DMS53 (cell line): ENCODE data around the gene HLA-DQB1.
"Not testable (repeated sequence)": the region's sequence is repeated elsewhere in the genome, so short reads cannot be mapped to it uniquely, and the experiment has no call there.

Source experiments
- DNase-seq: peaks from one replicate; lab custom pipeline; 2025; lab: John Stamatoyannopoulos, UW

HLA-DQB1 gene

DNA sequence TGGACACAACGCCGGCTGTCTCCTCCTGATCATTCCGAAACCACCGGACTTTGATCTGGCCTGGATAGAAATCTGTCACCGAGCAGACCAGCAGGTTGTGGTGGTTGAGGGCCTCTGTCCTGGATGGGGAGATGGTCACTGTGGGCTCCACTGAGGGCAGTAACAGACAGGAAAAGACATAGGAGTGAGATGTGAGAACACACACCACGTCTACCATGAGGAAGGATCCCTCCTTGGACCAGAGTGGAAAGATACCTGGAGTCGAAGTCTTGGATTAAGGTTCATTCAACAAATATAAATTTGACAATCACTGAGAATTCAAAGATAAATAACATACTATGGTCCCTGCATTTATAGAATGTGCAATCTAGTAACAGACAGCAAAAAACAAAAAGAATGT, 4.4 kb downstream of the HLA-DQB1 start:
- DNase-seq: no peak

DNA sequence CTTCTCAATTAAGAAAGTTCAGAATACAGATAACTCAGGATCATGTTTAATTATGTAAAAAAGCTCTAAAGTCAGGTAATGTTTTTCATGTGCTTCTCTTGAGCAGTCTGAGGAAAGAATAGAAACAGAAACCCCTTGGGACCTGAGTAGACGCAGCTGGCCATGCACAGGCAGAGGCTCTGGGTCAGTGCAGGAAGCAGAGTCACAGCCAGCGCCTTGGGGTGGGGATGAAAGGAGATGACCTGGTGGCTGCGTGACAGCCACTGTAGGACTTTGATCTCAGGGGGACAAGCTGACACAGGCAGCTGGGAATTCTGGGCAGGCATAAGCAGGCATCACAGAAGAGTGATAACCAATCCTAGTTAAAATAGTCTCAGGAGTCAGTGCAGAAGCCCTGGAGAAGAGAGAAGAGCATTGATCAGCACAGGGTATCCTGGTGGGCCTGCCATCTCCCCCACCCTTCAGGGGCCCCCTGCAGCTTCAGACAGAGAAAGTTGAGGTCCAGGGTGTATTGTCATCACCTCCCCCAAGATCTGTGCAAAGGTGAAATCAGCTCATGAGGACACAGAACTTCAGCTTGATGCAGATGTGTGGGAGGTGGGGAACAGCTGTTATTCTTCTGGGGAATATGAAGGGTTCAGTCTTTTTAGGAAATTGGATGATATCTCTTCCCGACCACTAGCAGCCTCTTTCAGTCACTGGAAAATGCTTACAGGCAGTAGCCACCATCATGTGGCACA, 6.4 kb downstream of the HLA-DQB1 start:
- no peak for DNase-seq

DNA sequence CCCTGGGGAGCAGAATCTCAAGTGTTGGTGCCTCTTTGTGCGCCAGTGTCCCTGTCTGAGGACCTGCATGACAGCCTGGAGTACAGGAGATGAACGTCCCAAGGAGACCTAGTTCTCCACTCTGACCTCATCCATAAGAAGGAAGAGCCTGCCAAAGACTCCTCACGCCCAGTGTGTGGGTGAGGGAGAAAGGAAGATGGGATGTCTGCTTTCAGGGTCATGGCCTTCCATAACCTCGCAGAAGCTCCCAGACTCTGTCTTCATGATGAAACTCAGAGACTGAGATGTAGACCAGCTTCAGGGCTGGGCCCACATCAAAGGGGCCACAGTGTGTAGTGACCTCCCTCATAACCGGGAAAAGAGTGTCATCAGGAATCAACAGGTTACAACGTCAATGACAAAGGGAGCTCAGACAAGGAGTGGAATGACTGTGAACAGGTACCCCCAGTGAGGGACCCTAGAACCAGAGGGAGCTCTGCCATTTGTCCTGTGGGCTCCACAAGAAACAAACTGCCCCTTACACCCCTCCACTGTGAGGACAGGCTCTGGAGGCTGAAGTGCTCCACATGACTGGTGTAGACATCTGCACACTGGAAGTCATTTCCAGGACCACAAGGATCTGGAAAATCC, 8.1 kb downstream of the HLA-DQB1 start:
- DNase-seq: no peak

DNA sequence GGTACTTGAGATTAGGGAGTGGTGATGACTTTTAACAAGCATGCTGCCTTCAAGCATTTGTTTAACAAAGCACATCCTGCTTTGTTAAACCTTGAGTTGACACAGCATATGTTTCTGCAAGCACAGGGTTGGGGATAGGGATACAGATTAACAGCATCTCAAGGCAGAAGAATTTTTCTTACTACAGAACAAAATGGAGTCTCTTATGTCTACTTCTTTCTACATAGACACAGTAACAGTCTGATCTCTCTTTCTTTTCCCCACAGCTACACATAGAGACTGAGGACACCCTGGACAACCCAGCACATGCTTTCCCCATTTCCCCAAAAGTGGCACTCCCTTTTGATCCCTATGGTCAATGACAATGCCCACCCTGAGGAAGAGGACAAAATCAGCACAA, 8.6 kb downstream of the HLA-DQB1 start:
- peak; percentile 34 for DNase-seq

DNA sequence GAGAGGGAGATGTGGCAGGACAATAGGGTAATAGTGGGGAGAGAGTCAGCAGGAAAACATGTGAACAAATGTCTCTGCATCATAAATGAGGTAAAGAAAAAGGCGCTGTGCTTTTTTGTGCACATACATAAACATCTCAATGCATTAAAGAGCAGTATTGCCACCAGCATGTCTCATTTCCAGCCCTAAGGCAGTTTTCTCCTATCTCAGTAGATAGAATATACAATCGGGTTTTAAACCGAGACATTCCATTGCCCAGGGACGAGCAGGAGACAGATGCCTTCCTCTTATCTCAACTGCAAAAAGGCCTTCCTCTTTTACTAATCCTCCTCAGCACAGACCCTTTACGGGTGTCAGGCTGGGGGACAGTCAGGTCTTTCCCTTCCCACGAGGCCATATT, 9.1 kb downstream of the HLA-DQB1 start:
- DNase-seq: not testable (repeated sequence)

DNA sequence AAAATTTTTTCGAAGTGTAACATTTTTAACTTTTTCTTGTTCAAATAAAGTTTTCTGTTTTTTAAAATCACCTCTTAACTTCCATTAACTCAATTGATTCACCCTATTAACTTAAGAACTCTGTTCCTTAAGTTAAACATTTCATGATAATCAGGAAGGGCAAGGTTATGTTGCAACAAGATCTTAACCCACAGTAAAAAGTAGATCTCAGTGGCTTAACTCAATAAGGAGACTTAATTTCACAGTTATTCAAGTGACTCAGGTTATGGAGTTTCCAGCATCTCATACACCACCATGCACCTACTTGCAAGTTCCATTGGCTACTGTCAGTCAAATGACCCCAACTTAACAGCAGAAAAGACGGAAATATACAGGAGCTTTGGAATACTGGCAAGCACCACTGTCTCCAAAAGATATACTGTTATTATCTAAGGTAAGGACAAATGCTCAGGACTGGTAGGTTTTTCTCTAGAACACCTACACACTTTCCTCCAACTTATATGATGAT, 11.2 kb downstream of the HLA-DQB1 start:
- DNase-seq: no peak

DNA sequence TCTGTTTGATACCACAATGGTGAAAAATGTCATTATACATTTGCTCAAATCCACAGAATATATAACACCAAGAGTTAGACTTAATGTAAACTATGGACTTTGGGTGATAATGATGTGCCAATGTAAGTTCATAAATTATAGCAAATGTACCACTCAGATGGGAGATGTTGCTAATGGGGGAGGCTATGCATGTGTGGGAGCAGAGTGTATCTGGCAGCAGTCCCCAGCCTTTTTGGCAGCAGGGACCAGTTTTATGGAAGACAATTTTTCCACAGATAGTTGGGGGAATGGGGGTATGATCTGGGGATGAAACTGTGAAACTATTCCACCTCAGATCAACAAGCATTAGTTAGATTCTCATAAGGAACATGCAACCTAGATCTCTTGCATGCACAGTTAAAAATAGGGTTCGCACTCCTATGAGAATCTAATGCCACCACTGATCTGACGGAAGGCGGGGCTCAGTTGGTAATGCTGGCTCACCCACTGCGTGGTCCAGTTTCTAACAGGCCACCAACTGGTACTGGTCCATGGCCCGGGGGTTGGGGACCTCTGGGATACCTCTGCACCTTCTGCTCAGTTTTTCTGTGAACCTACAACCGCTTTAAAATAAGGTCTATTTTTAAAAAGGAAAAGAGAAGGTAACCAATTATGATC, 21.3 kb downstream of the HLA-DQB1 start:
- DNase-seq: no peak

DNA sequence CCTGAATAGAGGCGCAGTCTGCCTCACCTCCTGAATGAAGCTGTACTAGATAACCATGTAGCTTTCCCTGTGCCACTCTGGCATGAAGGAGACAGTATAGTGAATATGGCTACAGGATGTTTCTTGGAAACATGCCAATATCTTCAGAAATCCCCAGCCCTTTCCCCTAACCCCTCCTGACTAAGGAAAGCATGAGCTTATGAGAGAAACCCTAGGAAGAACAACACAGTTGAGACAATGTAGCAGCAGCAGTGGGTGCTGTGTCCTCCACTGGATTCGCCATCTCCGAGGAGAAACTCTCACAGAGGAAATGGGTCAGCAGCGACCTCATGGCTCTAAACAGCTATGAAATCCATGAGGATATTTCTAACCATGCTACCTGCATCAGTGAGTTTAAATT, 22.6 kb downstream of the HLA-DQB1 start:
- DNase-seq: no peak

DNA sequence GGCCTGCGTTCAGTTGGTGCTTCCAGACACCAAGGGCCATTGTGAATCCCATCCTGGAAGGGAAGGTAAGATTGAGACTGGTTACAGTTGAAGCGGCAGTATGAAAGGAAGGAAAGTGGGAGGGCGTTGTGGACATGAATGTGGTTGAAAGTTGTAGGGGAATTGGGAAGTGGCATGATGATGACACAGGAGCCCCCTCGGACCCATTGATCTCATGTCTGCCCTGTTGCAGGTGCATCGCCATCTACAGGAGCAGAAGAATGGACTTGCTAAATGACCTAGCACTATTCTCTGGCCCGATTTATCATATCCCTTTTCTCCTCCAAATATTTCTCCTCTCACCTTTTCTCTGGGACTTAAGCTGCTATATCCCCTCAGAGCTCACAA, 23.7 kb downstream of the HLA-DQB1 start:
- DNase-seq: no peak

DNA sequence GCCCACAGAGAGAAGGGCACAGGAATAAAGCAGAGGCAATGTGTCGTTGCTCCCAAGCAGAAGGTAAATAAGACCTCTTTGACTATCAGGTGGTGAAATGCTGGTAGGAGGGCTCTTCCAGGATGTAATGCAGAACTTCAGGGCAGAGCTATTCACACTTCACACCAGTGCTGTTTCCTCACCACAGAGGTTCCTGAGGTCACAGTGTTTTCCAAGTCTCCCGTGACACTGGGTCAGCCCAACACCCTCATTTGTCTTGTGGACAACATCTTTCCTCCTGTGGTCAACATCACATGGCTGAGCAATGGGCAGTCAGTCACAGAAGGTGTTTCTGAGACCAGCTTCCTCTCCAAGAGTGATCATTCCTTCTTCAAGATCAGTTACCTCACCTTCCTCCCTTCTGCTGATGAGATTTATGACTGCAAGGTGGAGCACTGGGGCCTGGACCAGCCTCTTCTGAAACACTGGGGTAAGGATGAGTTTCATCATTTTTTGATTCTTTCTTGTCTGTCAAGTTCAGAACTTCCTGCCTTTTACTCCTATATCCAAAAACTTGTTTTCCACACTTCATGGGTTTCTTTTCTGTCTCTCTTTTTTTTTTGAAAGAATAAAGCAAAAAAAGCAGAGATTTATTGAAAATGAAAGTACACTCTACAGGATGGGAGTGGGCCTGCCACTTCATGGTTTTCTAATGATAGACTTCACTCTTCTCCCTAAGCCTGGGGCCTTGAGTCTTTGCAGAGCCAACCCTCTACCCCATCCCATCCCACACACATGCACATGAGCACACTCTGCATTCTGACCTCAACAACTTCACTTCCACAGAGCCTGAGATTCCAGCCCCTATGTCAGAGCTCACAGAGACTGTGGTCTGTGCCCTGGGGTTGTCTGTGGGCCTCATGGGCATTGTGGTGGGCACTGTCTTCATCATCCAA, 24.4 kb downstream of the HLA-DQB1 start:
- DNase-seq: not testable (repeated sequence)

DNA sequence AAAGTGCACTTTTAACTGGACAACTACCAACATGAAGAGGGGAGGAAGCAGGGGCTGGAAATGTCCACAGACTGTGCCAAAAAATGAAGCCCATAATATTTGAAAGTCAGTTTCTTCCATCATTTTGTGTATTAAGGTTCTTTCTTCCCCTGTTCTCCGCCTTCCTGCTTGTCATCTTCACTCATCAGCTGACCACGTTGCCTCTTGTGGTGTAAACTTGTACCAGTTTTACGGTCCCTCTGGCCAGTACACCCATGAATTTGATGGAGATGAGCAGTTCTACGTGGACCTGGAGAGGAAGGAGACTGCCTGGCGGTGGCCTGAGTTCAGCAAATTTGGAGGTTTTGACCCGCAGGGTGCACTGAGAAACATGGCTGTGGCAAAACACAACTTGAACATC, 25.3 kb downstream of the HLA-DQB1 start:
- DNase-seq: no peak

DNA sequence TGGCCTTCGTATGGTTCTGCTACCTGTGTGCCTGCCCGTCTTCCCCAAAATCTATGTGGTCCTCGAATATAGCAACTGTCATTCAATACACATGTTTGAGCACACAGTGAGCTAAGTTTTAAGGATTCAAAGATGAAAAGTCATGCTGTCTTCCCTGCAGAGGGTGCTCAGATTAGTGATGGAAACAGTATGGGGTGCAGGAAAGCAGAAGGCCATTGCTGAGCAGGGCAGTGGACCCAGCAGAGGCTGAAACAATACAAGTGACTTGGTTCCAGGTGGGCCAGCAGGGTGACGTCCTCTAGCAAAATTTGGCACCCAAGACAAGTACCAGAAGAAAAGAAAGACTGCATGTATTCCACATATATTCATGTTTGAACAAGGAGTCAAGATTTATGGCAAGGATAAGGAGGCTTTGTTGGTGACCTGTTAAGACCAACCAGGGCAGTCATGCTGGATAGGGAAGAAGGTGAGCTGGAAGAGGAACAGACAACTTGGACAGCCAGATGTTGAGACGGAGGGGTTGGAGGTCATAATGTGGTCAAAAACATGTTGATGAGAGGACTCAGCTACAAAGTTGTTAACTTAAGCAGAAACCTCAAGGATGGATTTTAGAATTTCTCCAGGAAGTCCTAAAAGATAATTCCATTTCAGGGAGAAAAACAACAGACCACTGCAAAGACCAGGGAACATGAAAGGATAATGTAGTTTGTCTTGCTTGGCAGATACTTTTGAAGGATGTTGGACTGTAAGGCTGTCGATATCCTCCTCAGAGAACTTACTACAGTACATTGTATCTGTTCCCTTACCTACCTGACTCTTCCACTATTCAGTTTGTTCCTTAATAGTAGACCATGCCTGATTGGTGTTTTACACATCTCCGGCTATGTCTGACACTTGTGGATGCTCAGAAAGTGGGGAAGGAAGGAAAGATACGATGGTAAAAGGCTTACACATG, 26.7 kb downstream of the HLA-DQB1 start:
- no peak for DNase-seq

DNA sequence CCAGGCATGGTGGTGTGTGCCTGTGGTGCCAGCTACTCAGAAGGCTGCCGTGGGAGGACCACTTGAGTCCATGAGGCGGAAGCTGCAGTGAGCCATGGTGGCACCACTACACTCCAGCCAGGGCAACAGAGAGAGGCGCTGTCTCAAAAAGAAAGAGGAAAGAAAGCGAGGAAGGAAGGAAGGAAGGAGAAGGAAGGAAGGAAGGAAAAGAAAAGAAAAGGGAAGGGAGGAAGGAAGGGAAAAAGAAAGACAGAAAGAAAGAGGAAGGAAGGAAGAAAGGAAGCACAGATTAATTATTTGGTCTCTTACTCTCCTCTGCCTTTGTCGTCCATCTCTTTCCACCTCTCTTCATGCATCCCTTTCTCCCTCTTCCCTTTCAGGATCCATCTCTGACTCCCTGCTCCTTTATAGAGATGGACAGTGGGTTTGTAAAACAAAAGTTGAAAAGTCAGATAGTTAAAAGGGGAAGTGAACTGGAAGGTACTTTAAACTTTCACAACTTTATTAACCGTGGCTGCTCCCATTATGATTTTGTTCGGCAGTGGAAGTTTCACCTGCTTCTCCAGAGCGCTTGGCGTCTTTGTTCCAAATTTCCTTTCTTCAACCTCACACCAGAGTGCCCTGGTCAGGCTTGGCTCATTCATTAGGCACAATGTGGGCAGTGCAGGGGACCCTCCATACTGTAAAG, 27.8 kb downstream of the HLA-DQB1 start:
- no peak for DNase-seq

DNA sequence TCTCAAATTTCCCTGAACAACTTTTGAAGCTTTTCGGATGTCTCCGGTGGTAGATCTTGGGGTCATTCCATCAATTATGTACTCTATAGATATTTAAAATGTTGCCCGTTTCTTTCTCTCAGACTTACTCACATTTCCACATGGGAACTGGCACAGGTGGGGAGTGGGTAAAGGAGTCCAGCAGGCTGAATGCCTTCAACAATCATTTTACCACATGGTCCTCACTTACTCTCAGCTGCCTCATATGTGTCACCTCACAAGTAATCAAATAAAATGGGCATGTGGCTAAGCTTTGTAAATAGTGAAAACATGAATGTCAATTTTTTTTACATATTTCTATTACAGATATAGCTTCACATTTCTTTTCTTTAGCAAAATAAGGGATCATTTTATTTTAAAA, 28.6 kb downstream of the HLA-DQB1 start:
- DNase-seq: no peak

DNA sequence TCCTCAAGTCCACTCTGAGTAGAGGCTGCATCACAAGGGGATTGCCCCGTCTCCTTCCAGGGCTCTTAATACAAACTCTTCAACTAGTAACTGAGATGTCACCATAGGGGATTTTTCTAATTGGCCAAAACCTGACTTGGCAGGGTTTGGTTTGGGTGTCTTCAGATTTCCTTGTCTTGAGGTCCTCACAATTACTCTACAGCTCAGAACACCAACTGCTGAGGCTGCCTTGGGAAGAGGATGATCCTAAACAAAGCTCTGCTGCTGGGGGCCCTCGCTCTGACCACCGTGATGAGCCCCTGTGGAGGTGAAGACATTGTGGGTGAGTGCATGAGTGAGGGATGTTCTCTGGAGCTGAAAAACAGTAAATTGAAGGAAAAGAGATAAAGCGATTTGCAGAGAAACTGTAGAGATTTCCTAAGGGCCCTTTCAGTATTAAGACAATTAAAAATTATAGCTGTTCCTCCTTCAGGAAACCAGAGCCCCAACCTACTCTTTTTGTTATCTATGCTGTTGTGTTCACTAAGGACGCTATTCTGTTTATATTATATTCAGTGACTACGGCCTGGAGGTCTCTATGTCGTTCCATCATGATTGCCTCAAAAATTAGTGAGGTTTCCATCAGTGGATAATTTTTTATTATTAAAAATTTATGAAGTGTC, 29.1 kb downstream of the HLA-DQB1 start, which contains the start of gene HLA-DQA1:
Gene HLA-DQA1, plus strand, starts transcription at position 188 of the 662 bp plus-strand sequence. Its CDS starts 53 bp downstream, at position 241.
- no peak for DNase-seq

DNA sequence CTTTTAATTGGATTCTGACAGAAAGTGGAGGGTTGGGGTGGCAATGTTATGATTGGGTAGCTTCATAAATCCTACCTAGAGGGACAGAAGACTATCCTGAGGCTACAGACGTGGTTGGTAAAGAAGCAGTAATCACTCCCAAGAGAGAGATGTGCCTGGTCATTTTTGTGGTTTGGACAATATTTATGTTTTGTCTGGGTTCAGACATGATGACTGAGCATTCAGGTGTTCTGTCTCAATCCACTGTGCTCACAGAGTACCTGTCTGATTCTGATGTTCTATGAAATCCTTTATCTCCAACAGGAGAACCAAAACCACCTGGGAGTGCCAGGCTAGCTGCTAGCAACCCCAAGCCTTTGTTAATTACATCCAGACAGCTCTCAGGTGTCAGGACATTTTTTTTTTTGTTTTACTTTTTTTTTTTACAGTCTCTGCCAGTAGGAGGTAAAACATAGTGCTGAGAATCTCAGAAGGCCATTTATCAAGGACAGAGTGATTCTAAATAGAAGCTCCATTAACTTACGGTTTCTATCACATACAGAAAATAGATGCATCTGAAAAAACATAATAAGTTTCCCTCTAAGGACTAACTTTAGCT, 30.8 kb downstream of the HLA-DQB1 start:
- no peak for DNase-seq

DNA sequence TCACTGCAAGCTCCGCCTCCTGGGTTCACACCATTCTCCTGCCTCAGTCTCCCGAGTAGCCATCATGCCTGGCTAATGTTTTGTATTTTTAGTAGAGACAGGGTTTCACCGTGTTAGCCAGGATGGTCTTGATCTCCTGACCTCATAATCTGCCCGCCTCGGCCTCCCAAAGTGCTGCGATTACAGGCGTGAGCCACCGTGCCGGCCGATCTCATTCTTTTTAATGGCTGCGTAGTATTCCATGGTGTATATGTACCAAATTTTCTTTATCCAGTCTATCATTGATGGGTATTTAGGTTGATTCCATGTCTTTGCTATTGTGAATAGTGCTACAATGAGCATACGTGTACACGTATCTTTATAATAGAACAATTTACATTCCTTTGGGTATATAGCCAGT, 36.7 kb downstream of the HLA-DQB1 start:
- not testable (repeated sequence) for DNase-seq

DNA sequence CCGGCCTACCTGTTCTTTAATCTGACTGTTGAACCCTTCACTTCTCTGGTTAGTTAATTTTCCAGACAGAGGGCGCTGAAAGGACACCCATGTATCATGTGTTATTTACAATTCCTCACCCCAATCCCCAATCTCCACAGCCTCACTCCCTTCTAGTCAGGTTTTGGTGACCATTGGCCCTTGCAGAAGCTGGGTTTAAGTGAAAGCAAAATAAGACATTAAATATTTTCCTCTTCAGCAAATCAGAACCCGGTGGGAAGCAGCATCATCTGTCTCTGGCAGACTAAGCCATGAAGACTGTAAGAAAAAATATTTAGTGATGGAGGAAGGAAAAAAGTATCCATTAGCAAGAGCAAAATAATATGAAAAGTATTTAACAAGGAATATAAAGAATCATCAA, 38.6 kb downstream of the HLA-DQB1 start:
- DNase-seq: peak; percentile 41

DNA sequence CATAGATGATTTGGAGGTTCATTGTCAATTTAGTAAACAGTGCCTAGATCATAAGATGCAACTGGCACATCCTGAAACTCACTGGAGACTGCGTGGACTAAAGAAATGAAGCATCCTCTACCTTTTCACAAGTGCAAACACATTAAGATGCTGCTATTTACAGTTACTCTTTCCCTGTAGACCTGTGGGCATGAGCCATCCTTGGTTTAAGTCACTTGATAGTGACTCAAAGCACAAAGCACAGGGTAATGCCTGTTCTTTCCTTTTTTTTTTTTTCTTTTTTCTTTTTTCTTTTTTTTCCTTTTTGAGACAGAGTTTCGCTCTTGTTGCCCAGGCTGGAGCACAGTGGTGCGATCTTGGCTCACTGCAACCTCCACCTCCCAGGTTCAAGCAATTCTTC, 39.2 kb downstream of the HLA-DQB1 start:
- no peak for DNase-seq
